ENCODE measurements around the gene EYS.

DNA sequence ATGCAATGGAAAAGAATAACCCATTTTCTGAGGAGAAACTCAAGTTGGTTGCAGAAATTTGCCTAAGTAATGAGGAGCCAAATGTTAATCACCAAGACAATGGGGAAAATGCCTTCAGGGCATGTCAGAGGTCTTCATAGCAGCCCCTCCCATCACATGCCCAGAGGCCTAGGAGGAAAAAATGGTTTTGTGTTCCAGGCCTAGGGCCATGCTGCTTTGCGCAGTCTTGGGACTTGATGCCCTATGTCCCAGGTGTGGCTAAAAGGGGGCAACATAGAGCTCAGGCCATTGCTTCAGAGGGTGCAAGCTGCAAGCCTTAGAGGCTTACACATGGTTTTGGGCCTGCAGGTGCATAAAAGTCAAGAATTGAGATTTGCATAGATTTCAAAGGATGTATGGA lies 485.9 kb downstream of the EYS start:
- TF ChIP-seq, protein P1, sequence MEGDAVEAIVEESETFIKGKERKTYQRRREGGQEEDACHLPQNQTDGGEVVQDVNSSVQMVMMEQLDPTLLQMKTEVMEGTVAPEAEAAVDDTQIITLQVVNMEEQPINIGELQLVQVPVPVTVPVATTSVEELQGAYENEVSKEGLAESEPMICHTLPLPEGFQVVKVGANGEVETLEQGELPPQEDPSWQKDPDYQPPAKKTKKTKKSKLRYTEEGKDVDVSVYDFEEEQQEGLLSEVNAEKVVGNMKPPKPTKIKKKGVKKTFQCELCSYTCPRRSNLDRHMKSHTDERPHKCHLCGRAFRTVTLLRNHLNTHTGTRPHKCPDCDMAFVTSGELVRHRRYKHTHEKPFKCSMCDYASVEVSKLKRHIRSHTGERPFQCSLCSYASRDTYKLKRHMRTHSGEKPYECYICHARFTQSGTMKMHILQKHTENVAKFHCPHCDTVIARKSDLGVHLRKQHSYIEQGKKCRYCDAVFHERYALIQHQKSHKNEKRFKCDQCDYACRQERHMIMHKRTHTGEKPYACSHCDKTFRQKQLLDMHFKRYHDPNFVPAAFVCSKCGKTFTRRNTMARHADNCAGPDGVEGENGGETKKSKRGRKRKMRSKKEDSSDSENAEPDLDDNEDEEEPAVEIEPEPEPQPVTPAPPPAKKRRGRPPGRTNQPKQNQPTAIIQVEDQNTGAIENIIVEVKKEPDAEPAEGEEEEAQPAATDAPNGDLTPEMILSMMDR (IDR thresholded peaks at IDR 0.05): no peak
- TF ChIP-seq POLR2A (IDR thresholded peaks at IDR 0.05): no peak
- TF ChIP-seq POLR2AphosphoS5 (IDR thresholded peaks at IDR 0.05): no peak

All from breast epithelium (tissue), 3 donors.